ENCODE data around the gene FLNB. TPM values are rescaled to one million over a fixed set of nuclear protein-coding genes. Genes with fewer than 3 reads are reported as not detected.
A peak's percentile ranks its signal among the peaks of the same experiment; 100 is the strongest.

The FLNB gene
- total and polyA plus RNA-seq, 2 of the 13 experiments (the other 11 are each of a cell fraction or from before 2014, with no cell fraction given) = 106 to 130 TPM

DNA sequence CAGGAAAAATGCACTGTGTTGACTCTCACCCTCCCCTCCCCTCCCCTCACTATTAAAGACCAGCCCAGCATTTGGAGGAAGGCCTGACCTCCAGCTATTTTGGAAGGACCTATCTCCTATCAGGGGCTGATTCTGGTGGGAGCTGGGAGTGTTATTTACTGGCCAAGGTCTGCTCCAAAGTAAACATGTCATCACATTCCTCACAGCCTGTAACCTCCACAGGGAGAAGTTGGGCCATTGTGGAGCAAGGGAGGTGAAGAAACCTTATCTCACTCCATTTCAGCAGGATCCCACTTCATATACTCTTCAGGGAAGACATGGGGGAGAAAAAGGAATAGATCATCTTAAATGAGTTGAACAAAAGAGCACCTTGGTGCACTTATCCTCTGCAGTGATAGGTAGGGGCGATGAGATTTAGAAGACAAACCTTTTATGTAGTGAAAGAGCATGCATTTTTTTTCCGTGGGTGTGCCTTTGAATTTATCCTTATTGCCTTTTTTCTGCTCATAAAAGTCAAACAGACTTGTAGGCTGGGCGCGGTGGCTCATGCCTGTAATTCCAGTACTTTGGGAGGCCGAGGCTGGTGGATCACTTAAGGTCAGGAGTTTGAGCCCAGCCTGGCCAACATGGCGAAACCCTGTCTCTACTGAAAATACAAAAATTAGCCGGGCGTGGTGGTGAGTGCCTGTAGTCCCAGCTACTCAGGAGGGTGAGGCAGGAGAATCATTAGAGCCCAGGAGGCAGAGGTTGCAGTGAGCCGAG is 15.6 kb upstream of the FLNB start (continued):
- TF ChIP-seq ZNF318 (CRISPR knock-in tag; IDR thresholded peaks at IDR 0.05) (no peak), ZNF557 (CRISPR knock-in tag; IDR thresholded peaks at IDR 0.05) (no peak), ISL2 (CRISPR knock-in tag; IDR thresholded peaks at IDR 0.05) (peak; percentile 81), ZNF746 (CRISPR knock-in tag; IDR thresholded peaks at IDR 0.05) (peak; percentile 30; the same call in 1 of the 2 replicates), FOXC1 (CRISPR knock-in tag; IDR thresholded peaks at IDR 0.05; ENCODE audit: borderline replicate concordance) (no peak), IRF2 (CRISPR knock-in tag; IDR thresholded peaks at IDR 0.05) (no peak), CBX5 (CRISPR knock-in tag; IDR thresholded peaks at IDR 0.05; ENCODE audit: borderline replicate concordance) (no peak), ZNF564 (CRISPR knock-in tag; IDR thresholded peaks at IDR 0.05) (0 out of 2 replicates have a peak, but pooled peaks have one; percentile 36), ZNF691 (CRISPR knock-in tag; IDR thresholded peaks at IDR 0.05; ENCODE audit: borderline replicate concordance, low read depth) (no peak), ZNF605 (CRISPR knock-in tag; IDR thresholded peaks at IDR 0.05) (peak; percentile 68), ADNP (CRISPR knock-in tag; IDR thresholded peaks at IDR 0.05) (no peak), ZNF468 (CRISPR knock-in tag; IDR thresholded peaks at IDR 0.05) (no peak), BATF2 (CRISPR knock-in tag; IDR thresholded peaks at IDR 0.05) (no peak)
- TF ChIP-seq, protein P1, sequence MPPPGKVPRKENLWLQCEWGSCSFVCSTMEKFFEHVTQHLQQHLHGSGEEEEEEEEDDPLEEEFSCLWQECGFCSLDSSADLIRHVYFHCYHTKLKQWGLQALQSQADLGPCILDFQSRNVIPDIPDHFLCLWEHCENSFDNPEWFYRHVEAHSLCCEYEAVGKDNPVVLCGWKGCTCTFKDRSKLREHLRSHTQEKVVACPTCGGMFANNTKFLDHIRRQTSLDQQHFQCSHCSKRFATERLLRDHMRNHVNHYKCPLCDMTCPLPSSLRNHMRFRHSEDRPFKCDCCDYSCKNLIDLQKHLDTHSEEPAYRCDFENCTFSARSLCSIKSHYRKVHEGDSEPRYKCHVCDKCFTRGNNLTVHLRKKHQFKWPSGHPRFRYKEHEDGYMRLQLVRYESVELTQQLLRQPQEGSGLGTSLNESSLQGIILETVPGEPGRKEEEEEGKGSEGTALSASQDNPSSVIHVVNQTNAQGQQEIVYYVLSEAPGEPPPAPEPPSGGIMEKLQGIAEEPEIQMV (CRISPR knock-in tag; IDR thresholded peaks at IDR 0.05; ENCODE audit: low read depth) = no peak
